Esophagus squamous epithelium (tissue), 5 donors: ENCODE data around the gene GBA2. TPM values are rescaled to one million over a fixed set of nuclear protein-coding genes. Genes with fewer than 3 reads are reported as not detected.

Source experiments
- DNase-seq: peaks from one replicate; lab custom pipeline; 2025; lab: John Stamatoyannopoulos, UW
- H3K27ac ChIP-seq, 4 donors: fragments of 200-600 bp; sonication (generic); one replicate each; pipeline ENCODE4 v1.5.1; 2016 to 2019; ENCODE audit warnings: mild to moderate bottlenecking in 1 of 4
- H3K27me3 ChIP-seq, 4 donors: fragments of 200-600 bp; sonication (generic); 1 replicate in 3 of 4; 2 replicates in 1 of 4; pipeline versions ENCODE4 v1.5.1 to v1.6.0; 2017 to 2021; ENCODE audit warnings: antibody characterized with exemption in 1 of 4
- H3K36me3 ChIP-seq, 3 donors: fragments of 200-600 bp; sonication (generic); one replicate each; pipeline ENCODE4 v1.5.1; 2016 to 2019
- H3K4me1 ChIP-seq, 3 donors: fragments of 200-600 bp; sonication (generic); one replicate each; pipeline ENCODE4 v1.5.1; 2017 to 2019
- H3K4me3 ChIP-seq, 4 donors: fragments of 200-600 bp; sonication (generic); 1 replicate in 3 of 4; 2 replicates in 1 of 4; pipeline ENCODE4 v1.5.1; 2016 to 2019; ENCODE audit warnings: mild to moderate bottlenecking in 2 of 4, moderate library complexity in 1 of 4
- H3K9me3 ChIP-seq, 3 donors: fragments of 200-600 bp; sonication (generic); one replicate each; pipeline ENCODE4 v1.5.1; 2016 to 2019
- CTCF ChIP-seq, 6 experiments: fragments of 450-650 bp in 4 of 6; fragments of 200-600 bp in 2 of 6; sonication (generic) in 2 of 6; IDR thresholded peaks; one replicate each; pipeline ENCODE4 v1.5.1; 2016 to 2019; ENCODE audit warnings: antibody characterized with exemption in 6 of 6, mild to moderate bottlenecking in 4 of 6, moderate library complexity in 4 of 6
- POLR2A ChIP-seq, 4 donors: fragments of 450-650 bp; IDR thresholded peaks; one replicate each; pipeline ENCODE4 v1.6.1; 2017; ENCODE audit warnings: antibody characterized with exemption in 4 of 4, mild to moderate bottlenecking in 4 of 4, moderate library complexity in 3 of 4
- WGBS, 2 donors: methylation state at CpG; one replicate each; pipeline ENCODE4 v1.1.5; 2018; 5-methylcytosine and 5-hydroxymethylcytosine counted together
- intact Hi-C: fragments of 100-400 bp; cut with DNase I; formaldehyde crosslinking; loops from one replicate; pipeline ENCODE4 v1.15.0; 2022
- total RNA-seq, 4 donors: library from RNA; depleted of rRNA; stranded (reverse); fragments of >200 nt; gene quantifications; one replicate each; pipeline ENCODE4 v1.1.0, GENCODE V29; 2016
- donor health status: DM: yes; HTN: yes; CAD: no.

The GBA2 gene
- total RNA-seq, 4 donors from 2014 or later: 14.1 to 61.8 (median 42.0) TPM

GRCh38 chr9:35767458-35767857, 18.4 kb upstream of the GBA2 start:
- DNase-seq: no peak
- Histone ChIP-seq H3K9me3 (no peaks in the 10 kb centered on the region), H3K4me1 (peaks cover 0 to 32% (median 7%) of the 10 kb centered on the region in 3 donors), H3K4me3 (no peak overlapping the region), H3K27ac (no peak overlapping the region), H3K27me3 (peaks cover 0 to 68% (median 0%) of the 10 kb centered on the region in 4 donors), H3K36me3 (no peaks in the 10 kb centered on the region)
- no peak for TF ChIP-seq CTCF (IDR thresholded peaks at IDR 0.05)
- TF ChIP-seq POLR2A (IDR thresholded peaks at IDR 0.05): no peak
- intact Hi-C loops: no loop called here
- WGBS, 2 donors: 86 to 89% methylated on average over 1 of the region's 1 CpG

GRCh38 chr9:35766997-35767396, 18.0 kb upstream of the GBA2 start:
- Histone ChIP-seq H3K27me3 (peaks cover 0 to 72% (median 0%) of the 10 kb centered on the region in 4 donors), H3K4me3 (no peak overlapping the region), H3K9me3 (no peaks in the 10 kb centered on the region), H3K36me3 (no peaks in the 10 kb centered on the region), H3K27ac (no peak overlapping the region), H3K4me1 (peaks cover 0 to 31% (median 7%) of the 10 kb centered on the region in 3 donors)
- DNase-seq: no peak
- WGBS, 2 donors: 81 to 88% methylated on average over 2 of the region's 2 CpGs
- intact Hi-C loops: no loop called here
- TF ChIP-seq CTCF (IDR thresholded peaks at IDR 0.05): no peak

GRCh38 chr9:35763803-35764202, 14.8 kb upstream of the GBA2 start:
- Histone ChIP-seq H3K4me3 (no peak overlapping the region), H3K9me3 (no peaks in the 10 kb centered on the region), H3K4me1 (peaks cover 0 to 18% (median 0%) of the 10 kb centered on the region in 3 donors), H3K36me3 (no peaks in the 10 kb centered on the region), H3K27ac (no peak overlapping the region), H3K27me3 (peaks cover 0 to 78% (median 0%) of the 10 kb centered on the region in 4 donors)
- TF ChIP-seq POLR2A (IDR thresholded peaks at IDR 0.05) (no peak), CTCF (IDR thresholded peaks at IDR 0.05) (no peak)
- 93% methylated on average over 1 of the region's 1 CpG for WGBS, 2 donors
- no peak for DNase-seq
- intact Hi-C loops: no loop called here

- DNase-seq: no peak
- Histone ChIP-seq H3K27me3 (peaks cover 0 to 78% (median 0%) of the 10 kb centered on the region in 4 donors), H3K36me3 (no peaks in the 10 kb centered on the region), H3K4me3 (no peak overlapping the region), H3K27ac (no peak overlapping the region), H3K4me1 (peaks cover 0 to 25% (median 2%) of the 10 kb centered on the region in 3 donors), H3K9me3 (no peaks in the 10 kb centered on the region)
- TF ChIP-seq CTCF (IDR thresholded peaks at IDR 0.05) (no peak), POLR2A (IDR thresholded peaks at IDR 0.05) (no peak)
- intact Hi-C loops: no loop called here
- WGBS, 2 donors: 46 to 47% methylated on average over 2 of the region's 2 CpGs
Observed at GRCh38 chr9:35763181-35763580, 14.2 kb upstream of the GBA2 start.

GRCh38 chr9:35760651-35761050, 11.6 kb upstream of the GBA2 start:
- intact Hi-C loops: no loop called here
- H3K9me3 ChIP-seq: no peaks in the 10 kb centered on the region
- no peak for DNase-seq
- TF ChIP-seq POLR2A (IDR thresholded peaks at IDR 0.05) (no peak), CTCF (IDR thresholded peaks at IDR 0.05) (no peak)
- H3K27ac ChIP-seq: no peak overlapping the region
- no peak overlapping the region for H3K4me3 ChIP-seq
- peaks cover 9 to 49% (median 21%) of the 10 kb centered on the region in 3 donors for H3K4me1 ChIP-seq
- H3K27me3 ChIP-seq: peaks cover 0 to 76% (median 0%) of the 10 kb centered on the region in 4 donors
- peaks cover 0 to 1% (median 0%) of the 10 kb centered on the region in 3 donors for H3K36me3 ChIP-seq
- 82 to 85% methylated on average over 2 of the region's 2 CpGs for WGBS, 2 donors
